Loucy (cell line): ENCODE data around the gene CYP19A1.

Experiments used
- H2AFZ ChIP-seq: fragments of 200-600 bp; sonication (generic); 2 replicates; pipeline ENCODE4 v1.6.0; 2016; ENCODE audit warnings: antibody characterized with exemption, mild to moderate bottlenecking, low read length, moderate library complexity
- H3F3A ChIP-seq: fragments of 200-600 bp; 2 replicates; pipeline ENCODE4 v1.6.0; 2016; ENCODE audit warnings: antibody characterized with exemption, low read depth, mild to moderate bottlenecking
- H3K27me3 ChIP-seq: fragments of 200-600 bp; sonication (generic); 2 replicates; pipeline ENCODE4 v1.6.1; 2014; ENCODE audit warnings: low read length, mild to moderate bottlenecking; ENCODE audit not compliant: insufficient read depth, poor library complexity, severe bottlenecking
- H3K36me3 ChIP-seq: fragments of 200-600 bp; sonication (generic); 2 replicates; pipeline ENCODE4 v1.6.1; 2016; ENCODE audit warnings: low read length; ENCODE audit not compliant: insufficient read depth
- H3K4me1 ChIP-seq: fragments of 200-600 bp; sonication (generic); 2 replicates; pipeline ENCODE4 v1.5.1; 2014; ENCODE audit warnings: low read length, mild to moderate bottlenecking; ENCODE audit not compliant: insufficient read depth, poor library complexity, severe bottlenecking
- H3K4me2 ChIP-seq: fragments of 200-600 bp; sonication (generic); 2 replicates; pipeline ENCODE4 v1.6.0; 2014; ENCODE audit warnings: antibody characterized with exemption, low read length, low read depth, mild to moderate bottlenecking; ENCODE audit not compliant: poor library complexity, severe bottlenecking
- H3K4me3 ChIP-seq: fragments of 200-600 bp; sonication (generic); 2 replicates; pipeline ENCODE4 v1.5.1; 2014; ENCODE audit warnings: low read length, mild to moderate bottlenecking, mixed read lengths; ENCODE audit not compliant: poor library complexity, severe bottlenecking
- H3K79me2 ChIP-seq: fragments of 200-600 bp; sonication (generic); 2 replicates; pipeline ENCODE4 v1.6.1; 2014; ENCODE audit warnings: low read length; ENCODE audit not compliant: insufficient read depth
- H3K9ac ChIP-seq: fragments of 200-600 bp; sonication (generic); 2 replicates; pipeline ENCODE4 v1.6.0; 2014; ENCODE audit warnings: mild to moderate bottlenecking, low read depth, low read length, moderate library complexity; ENCODE audit not compliant: poor library complexity, severe bottlenecking
- H3K9me2 ChIP-seq: fragments of 200-600 bp; sonication (generic); replicated peaks from 2 replicates; pipeline ENCODE4 v1.6.1; 2016; ENCODE audit warnings: low read depth, low read length, mixed read lengths
- H3K9me3 ChIP-seq: fragments of 200-600 bp; sonication (generic); 2 replicates; pipeline ENCODE4 v1.6.1; 2014; ENCODE audit warnings: mild to moderate bottlenecking, antibody characterized with exemption, low read length, low read depth; ENCODE audit not compliant: insufficient read depth
- H4K20me1 ChIP-seq: fragments of 200-600 bp; sonication (generic); 2 replicates; pipeline ENCODE4 v1.6.0; 2014; ENCODE audit warnings: antibody characterized with exemption, low read length, mild to moderate bottlenecking; ENCODE audit not compliant: insufficient read depth, poor library complexity, severe bottlenecking
- EZH2phosphoT487 ChIP-seq: fragments of 200-600 bp; IDR thresholded peaks from 2 replicates; pipeline ENCODE4 v1.6.1; 2018; ENCODE audit warnings: antibody characterized with exemption, mild to moderate bottlenecking, moderate library complexity, borderline replicate concordance
- TF ChIP-seq, protein P1 (sequence below): fragments of 200-600 bp; sonication (generic); conservative IDR thresholded peaks from 2 replicates; pipeline ENCODE4 v1.5.1; 2014; ENCODE audit warnings: mild to moderate bottlenecking, antibody characterized with exemption, low read length

CYP19A1 gene

DNA sequence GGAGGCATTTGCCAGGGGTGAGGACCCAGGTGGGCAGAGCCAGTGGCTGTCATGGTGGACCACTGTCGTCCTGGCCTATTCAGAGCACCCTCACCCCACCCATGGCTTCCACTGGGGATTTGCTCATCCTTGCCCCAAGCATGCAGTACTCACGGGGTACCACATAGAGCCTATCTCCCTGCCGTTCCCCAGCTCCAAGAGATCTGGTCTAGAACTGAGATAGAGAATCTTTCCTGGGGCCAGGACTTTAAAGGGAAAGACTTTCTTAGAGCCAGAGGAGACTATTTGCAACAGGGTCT lies 166.8 kb downstream of the CYP19A1 start:
- Histone ChIP-seq H3K9me2 (no peaks in the 10 kb centered on the region), H3K79me2 (no peaks in the 10 kb centered on the region), H4K20me1 (no peaks in the 10 kb centered on the region), H3K4me1 (no peaks in the 10 kb centered on the region), H3K4me3 (no peak overlapping the region), H3K9ac (no peak overlapping the region), H3K27me3 (no peaks in the 10 kb centered on the region), H3F3A (no peaks in the 10 kb centered on the region), H3K4me2 (no peak overlapping the region), H3K36me3 (no peaks in the 10 kb centered on the region), H3K9me3 (no peaks in the 10 kb centered on the region), H2AFZ (no peak overlapping the region)
- TF ChIP-seq EZH2phosphoT487, result no peak
- TF ChIP-seq, protein P1, sequence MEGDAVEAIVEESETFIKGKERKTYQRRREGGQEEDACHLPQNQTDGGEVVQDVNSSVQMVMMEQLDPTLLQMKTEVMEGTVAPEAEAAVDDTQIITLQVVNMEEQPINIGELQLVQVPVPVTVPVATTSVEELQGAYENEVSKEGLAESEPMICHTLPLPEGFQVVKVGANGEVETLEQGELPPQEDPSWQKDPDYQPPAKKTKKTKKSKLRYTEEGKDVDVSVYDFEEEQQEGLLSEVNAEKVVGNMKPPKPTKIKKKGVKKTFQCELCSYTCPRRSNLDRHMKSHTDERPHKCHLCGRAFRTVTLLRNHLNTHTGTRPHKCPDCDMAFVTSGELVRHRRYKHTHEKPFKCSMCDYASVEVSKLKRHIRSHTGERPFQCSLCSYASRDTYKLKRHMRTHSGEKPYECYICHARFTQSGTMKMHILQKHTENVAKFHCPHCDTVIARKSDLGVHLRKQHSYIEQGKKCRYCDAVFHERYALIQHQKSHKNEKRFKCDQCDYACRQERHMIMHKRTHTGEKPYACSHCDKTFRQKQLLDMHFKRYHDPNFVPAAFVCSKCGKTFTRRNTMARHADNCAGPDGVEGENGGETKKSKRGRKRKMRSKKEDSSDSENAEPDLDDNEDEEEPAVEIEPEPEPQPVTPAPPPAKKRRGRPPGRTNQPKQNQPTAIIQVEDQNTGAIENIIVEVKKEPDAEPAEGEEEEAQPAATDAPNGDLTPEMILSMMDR, result no peak

DNA sequence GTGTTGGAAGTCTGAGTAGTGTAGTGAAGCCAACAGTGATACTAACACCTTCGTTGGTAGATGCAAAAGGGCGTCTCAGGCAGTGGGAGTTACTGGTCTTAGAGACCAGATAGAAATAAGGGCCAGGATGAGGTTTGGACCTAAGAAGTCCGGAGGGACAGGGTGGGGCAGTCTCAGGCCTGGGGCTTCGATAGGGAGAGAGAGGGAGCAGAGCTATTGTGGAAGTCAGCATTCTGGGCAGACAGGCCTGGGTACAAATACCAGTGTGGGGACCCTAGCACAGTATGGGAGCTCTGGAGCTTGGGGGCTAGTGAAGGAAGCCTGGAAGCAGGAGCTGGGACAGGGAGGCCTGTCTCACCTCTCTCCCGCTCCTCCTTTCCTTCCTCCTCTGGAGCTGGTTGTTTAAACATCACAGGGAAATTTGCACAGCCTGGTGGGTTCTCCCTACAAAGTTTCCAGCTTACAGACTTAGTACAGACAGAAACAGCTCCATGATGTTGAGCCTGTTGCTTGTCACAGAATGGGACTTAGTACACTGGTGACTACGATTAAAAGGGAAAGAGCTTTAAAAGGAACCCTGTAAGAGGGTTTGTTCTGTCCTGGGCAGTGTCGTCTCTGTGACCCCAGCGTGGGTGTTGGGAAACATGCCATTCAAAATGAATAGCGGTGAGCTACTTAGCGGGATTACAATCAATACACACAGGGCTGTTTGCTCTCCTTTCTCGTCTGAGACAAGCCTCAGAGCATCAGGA lies 167.3 kb downstream of the CYP19A1 start:
- Histone ChIP-seq H3K9me3 (no peaks in the 10 kb centered on the region), H2AFZ (no peak overlapping the region), H3K9ac (no peak overlapping the region), H3K4me3 (no peak overlapping the region), H3K79me2 (no peaks in the 10 kb centered on the region), H3K9me2 (no peaks in the 10 kb centered on the region), H3K4me2 (no peak overlapping the region), H3K36me3 (no peaks in the 10 kb centered on the region), H3F3A (no peaks in the 10 kb centered on the region), H3K4me1 (no peaks in the 10 kb centered on the region), H4K20me1 (no peaks in the 10 kb centered on the region), H3K27me3 (no peaks in the 10 kb centered on the region)
- no peak for TF ChIP-seq EZH2phosphoT487
- TF ChIP-seq, protein P1, result no peak

GRCh38 chr15:51168700-51169099 lies 169.7 kb downstream of the CYP19A1 start:
- TF ChIP-seq, protein P1, result no peak
- no peak for TF ChIP-seq EZH2phosphoT487
- Histone ChIP-seq H3K9me3 (no peaks in the 10 kb centered on the region), H3K4me2 (no peak overlapping the region), H3F3A (no peaks in the 10 kb centered on the region), H3K36me3 (no peaks in the 10 kb centered on the region), H3K9me2 (no peaks in the 10 kb centered on the region), H2AFZ (no peak overlapping the region), H4K20me1 (no peaks in the 10 kb centered on the region), H3K4me3 (no peak overlapping the region), H3K27me3 (no peaks in the 10 kb centered on the region), H3K4me1 (peaks cover under 1% of the 10 kb centered on the region), H3K79me2 (no peaks in the 10 kb centered on the region), H3K9ac (no peak overlapping the region)
